NCI-H774 (cell line): ENCODE results near the gene ADGRB3.

Experiments used
- DNase-seq: peaks from one replicate; lab custom pipeline; 2025; lab: John Stamatoyannopoulos, UW

ADGRB3 gene

DNA sequence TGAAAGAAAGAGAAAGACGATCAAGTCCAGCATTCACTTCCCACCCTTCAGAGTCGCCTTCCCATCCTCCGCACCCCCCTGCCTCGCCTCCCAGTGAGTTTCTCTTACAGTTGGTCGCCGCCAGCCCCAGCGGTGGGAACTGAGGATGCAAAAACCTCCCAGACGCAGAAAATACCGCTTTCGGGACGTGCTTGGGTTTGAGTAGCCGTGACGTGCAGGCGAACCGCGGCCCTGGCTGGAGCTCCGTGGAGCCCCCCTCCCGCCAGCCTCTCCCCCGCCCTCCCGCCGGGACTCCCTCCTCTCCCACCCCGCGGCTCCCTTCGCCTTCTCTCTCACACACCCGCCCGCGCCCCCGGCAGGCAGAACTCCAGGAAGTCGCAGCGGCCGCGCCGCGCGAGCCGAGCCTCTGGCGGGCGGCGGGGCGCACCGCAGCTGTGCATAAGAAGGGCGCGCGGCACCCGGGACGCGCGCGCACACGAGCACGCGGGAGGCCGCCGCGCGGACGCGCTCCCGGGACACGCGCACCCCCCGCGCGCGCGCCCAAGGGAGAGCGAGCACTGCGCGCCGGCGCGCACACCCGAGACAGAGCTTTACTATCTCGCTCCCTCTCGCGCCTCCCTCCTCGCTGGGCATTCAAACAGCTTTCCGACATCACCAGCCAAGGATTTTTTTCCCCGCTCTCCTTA lies at the start of gene ADGRB3:
Gene ADGRB3 (plus strand): TSS at position 557 of the 686 bp plus-strand sequence. CDS start 3,394 bp downstream, outside the sequence.
- DNase-seq: peak; percentile 97

DNA sequence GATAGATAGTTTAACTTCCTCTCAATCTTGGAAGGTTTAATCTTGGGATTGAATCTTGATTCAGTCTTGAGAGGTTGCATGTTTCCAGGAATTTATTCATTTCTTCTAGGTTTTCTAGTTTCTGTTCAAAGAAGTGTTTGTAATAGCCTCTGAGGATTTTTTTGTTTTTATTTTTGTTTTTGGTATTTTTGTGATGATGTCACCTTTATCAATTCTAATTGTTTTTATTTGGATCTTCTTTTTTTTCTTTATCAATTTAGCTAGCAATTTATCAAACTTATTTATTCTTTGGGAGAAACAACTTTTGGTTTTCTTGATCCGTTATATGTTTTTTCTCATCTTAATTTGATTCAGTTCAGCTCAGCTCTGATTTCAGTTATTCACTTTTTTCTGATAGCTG lies 41.5 kb upstream of the ADGRB3 start:
- DNase-seq: no peak

DNA sequence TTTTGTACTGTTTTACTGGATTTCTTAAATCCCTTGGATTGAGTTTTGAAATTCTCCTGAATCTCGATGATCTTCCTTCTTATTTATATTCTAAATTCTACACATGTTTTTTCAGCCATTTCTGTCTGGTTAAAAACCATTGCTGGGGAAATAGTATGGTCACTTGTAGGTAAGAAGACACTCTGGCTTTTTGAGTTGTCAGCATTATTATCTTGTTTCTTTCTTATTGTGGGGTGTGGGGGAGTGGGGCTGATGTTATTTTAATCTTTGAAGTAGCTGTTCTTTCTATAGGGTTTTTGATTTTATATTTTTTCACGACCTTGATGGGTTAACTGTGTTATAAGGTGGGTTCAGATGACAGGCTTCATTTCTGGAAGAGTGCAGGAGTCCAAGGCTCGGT lies 37.4 kb upstream of the ADGRB3 start:
- DNase-seq: no peak

DNA sequence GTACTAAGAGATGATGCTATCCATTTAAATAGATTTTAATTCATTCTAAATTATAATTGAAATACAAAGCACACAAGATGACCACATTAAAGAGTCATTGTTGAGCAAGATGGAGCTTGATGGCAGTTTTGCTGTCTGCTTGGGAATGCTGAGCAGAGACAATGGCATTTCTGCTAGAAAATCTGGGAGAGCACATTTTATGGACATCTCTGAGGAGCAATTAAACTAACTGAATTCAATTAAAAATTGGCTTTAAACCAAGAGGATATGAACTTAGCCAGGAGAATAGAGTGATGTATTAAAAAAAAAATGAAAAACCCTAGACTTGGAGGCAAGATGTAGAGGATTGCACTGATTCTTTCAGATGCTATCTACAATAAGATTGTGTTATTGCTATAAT lies 19.1 kb upstream of the ADGRB3 start:
- no peak for DNase-seq

DNA sequence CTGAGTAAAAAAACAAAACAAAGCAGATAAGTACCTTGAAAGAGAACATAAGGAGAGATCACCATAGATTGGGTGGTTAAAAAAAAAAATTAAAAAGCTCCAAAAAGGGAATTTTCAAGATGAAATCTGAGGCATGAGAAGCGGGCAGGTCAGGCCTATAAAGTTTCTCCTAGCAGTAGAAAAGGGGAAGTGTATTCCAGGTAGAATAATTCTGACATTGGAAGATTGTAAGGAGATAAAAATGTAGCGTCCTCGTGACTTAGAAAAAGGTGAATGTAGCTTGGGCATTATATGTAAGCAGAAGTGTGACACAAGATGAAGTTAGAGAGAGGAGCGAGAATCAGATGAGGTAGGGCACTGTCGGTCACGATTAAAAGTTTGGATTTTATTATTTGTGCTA lies 9.1 kb upstream of the ADGRB3 start:
- no peak for DNase-seq

DNA sequence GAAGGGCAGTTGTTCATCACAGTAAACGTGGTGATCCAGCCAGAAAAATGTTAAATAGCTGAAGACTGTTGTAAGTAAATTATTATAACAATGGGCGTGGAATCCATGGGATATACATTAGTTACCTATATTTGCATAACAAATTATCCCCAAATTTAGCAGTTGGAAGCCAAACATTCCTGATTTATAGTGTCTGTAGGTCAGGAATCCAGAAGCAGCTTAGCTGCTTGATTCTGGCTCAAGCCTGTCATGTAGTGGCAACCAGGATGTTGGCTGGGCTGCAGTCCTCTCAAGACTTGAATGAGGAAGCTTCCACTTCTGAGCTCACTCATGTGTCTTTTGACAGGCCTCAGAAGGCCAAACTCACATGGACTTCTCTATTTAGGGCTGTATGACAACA lies 6.9 kb upstream of the ADGRB3 start:
- DNase-seq: no peak

DNA sequence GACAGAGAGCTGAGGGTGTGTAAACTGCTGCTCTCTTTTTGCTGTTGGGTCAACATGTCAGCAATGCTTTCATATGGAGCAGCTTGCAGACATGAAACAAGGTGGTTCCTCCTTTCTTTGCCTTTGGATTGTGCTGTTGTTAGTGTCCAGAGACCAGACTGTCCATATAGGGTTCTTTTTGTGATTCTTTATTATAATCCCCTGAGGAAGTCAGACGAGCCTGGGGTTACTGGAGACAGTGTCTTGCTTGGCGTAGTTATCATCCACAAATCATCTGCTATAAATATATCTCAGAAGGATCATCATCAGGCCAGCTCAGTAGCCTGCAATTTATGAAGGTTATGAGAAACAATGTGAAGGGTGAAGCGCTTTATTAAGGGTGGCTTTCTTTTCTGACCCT lies 2.3 kb upstream of the ADGRB3 start:
- DNase-seq: no peak

DNA sequence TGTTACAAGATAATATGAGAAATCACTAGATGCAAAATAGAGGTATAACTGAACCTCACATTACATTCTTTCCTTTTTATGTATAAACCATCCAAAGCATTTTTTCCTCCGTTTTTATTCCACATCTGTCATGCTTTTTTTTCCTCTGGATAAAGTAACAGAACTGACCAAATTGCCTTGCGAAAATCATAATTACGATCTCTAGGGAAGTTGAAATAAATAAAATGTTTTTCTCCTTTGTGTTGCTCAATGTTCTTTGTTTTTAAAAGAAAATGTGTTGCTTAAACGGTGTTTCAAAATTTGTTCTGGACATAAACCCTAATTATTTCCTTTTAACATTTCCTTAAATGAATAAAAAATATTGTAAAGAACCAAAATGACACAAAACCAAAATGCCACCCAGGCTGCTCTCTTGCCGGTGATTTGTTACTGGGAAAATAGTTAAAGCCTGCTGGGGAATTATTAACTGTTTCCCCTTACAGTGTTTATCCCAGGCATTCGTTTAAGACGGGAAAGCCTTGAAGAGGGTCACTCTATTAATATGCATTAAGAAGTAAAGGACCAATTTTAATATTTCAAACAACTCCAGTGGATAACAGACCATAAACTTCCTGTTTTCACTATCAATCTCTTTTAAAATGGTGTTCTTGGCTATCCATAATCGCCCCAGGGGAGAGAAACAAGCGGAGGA lies 1.7 kb upstream of the ADGRB3 start:
- no peak for DNase-seq

DNA sequence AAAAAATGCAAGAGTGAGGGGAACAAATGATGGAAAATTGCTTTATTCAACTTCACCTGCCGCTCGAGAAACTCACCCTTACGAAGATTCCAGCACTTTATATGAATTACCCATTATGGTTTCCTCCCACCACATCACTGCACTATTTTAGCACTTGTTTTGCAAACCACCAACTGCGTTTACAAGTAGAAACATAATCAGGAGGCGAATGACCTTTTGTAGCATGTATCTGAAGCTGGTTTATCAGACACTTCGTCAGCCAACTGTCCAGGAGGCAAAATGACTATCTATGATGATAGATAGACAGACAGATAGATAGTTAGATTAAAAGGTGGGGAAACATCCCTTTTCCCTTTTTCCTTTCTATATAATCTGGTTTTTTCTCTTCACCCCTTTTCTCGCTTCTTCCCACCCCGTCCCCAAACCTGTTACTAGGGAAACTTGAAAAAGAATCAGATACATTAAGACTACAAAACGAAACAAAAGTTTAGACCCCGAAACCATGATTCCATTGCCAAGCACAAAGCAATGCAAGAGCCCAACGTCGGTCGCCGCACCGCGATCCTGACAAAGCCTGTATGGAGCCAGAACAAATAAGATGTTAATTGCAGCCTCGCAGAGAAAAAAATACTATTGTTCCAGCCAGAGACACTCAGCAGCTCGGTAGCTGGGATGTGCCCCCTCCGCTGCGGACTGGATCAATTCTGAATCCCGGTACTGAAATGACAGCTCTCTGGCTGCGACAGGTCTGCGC lies 933 bp upstream of the ADGRB3 start:
- DNase-seq: no peak

DNA sequence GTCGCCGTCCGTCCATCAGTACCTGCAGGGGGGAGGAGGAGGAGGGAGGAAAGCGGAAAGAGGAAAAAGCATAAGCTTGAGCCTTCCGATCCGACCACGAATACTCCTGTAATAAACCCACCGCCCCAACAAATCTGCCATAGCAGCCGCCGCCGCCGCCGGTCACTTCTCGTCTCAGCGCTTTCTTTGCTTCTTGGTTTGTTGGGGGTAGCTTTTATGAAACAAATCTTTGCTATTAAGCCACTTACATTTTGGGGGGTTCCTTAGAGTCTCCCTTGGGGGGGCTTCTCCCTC lies 277 bp downstream of the ADGRB3 start:
- DNase-seq: no peak

DNA sequence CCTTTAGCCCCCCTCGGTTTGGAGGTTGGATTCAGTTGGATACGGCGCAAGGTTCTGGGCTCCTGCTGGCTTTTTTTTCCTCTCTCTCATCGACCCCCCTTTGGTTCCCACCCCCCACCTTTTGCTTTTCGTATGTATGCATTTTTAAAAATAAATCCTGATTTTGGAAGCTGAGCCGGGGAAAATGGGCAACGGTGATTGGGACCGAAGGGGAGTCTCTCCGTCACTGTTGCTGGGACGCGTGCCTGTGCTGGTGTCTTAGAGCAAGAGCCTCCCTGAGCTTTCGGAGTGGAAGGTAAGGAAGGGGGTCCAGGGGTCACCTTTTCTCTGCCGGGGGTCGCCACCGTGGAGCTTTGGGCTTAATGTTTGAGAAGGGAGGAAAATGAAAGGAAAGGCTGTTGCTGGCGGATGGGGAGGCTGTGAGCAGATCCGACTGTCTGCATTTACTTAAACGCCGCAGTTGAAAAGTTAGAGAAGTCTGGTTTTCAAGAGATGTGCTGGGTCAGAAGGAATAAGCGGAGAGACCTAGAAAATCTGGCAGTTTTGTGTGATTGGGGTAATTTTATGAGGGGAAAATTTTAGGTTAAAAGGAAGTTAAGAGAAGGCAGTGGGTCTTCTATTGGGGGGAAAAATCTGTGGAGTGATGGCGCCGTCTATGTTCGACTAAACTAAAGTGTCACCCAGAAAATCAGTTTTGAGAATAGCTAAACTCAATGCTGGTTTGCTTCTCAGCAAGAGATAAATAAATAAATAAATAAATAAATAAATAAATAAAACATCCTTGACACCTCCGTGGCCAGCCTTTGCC lies 828 bp downstream of the ADGRB3 start:
- peak; percentile 21 for DNase-seq

DNA sequence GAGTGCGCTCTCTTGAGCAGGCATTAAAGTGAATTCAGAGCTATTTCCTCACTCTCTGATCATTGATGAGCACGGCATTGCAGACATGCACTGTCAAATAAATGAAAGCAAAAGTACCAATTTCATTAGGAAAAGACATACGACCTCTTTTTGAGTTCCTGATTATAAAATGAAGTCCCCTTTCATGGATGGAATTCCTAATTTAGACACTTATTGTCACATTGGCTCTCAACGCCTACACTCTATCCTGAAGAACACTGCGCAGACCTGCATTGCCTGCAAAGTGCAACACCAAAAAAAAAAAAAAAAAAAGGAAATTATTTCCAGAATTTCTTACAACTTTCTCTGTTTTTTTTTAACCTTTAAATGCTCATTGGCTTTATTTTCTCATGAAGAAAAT lies 1.6 kb downstream of the ADGRB3 start:
- no peak for DNase-seq

DNA sequence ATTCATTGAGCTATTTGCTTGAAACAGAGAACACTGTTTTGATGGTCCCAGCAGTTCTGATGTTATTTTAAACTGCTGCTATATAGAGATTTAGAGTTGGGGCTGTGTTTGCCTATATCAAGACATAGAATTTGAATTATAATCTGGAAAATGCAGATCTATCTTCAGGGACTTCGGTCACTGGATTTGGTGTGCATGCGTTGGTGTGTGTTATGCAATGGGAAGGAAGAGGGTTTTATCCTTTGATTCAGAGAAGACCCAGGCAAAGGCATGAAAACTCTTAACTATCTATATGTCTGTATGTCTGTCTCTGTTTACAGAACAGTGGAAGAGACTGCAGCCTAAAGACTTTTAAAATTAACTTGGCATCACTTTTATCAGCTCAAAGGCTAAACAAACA lies 2.0 kb downstream of the ADGRB3 start:
- no peak for DNase-seq

DNA sequence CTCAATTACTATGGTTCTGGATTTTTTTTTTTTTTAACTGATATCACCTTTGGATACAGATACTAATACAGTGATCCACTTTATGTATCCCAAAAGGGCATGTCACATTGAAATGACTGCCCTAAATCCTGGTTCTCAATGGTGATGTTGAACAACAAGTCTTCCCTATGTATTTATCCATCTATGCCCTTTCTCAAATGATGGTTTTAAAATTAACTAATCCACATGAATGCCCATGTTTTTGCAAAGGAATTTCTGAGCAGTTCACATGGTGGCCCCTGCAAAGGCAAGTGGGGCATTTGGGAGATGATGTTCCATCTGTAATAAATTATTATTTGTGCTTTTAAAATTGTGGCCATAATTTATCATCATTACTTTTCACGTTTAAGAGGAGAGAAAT lies 2.7 kb downstream of the ADGRB3 start:
- DNase-seq: no peak

DNA sequence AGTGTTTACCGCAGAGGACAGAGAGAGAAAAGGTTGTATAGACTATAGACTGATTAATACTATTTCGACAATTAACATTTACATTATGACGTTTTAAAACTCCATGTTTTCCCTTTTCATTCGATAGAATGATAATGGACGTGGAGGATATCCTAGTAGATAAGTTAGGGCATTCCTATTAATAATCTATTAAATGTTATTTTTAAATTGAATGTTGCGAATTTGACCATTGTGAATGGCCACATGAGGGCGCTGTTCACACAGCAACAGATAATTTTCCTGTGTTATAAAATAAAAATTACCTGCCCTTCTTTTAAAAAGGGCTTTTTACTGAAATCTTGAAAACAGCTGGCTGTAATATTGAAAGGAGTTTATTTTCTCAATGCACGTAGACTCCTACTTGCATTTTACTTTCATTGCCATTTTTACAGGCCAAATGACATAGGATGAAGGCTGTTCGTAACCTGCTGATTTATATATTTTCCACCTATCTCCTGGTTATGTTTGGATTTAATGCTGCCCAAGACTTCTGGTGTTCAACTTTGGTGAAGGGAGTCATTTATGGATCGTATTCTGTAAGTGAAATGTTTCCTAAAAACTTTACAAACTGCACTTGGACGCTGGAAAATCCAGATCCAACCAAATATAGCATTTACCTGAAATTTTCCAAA lies 3.3 kb downstream of the ADGRB3 start:
- DNase-seq: peak; percentile 30

DNA sequence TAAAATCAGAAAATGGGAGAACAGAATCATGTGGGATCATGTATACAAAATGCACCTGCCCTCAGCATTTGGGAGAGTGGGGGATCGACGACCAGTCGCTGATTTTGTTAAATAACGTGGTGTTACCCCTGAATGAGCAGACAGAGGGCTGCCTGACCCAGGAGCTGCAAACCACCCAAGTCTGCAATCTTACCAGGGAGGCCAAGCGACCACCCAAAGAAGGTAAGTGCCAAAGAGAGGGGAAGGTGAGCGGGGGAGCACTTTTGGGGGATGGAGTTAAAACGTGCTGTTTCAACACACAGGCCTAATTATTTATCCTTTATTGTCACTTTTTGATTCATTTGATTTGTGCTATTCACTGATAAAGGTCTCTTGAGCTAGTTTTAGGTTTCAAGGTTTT lies 4.1 kb downstream of the ADGRB3 start:
- DNase-seq: no peak

DNA sequence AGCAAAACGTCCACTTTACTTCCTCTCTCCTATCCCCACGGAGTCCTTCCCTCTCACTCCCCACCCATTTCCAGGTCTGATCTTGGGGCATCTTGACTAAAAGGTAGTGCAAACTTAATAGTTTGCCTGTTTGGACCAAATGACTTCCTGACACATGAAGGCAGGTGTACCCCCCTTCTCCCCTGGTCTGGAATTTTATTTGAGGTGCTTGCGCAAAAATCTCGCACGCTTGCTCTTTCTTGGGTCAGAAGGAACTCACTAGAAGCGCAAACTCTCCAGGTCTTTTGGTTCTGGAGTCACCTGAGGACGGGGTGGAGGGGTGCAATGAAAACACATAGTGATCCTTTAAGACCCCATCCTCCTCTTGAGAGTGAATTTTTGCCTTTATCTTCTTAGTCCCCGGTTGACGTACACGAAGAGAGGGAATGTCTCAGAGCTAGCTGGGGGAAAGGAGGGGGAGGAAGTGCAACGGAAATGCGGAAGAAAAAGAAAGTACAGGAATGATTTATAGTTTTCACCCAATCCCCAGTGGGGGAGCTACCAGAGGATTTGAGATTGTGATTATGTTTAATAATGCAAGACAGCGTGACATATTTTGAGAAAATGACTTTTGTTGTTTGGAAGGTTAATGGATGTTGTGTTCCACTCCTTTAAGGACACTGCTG lies 4.9 kb downstream of the ADGRB3 start:
- no peak for DNase-seq

DNA sequence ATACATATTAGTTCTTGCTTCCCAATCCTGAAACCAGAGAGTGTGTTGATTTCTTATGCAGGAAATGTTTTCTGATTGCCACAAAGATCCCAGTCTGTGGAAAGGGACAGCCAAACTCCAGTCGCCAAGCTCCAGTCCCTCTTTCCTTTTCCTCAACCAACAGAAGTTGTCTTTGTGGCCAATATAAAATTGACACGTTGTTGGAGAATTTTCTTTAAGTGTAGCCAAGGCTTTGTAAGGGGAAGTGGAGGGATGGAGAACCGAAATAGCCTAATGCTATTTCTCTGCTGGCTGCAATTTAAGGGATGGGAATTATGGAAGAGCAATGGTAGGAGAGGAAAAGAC lies 5.4 kb downstream of the ADGRB3 start:
- DNase-seq: no peak

DNA sequence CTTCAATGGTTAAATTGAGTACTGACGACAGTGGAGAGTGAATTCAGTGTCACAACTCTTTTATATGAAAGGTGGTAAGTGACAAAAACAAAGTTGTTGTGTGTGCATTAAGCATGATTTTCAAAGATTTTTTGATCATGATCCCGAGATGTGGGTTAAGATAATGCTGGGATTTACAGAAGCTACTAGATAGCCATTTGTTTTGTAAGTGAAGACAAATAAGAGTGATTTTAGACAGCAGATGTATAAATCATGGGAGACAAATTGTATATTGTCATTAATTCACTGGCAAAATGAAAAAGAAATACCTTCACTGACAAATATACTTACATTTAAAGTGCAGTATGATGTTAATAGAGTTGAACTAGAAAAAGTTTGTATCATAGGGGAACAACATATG lies 6.1 kb downstream of the ADGRB3 start:
- no peak for DNase-seq

DNA sequence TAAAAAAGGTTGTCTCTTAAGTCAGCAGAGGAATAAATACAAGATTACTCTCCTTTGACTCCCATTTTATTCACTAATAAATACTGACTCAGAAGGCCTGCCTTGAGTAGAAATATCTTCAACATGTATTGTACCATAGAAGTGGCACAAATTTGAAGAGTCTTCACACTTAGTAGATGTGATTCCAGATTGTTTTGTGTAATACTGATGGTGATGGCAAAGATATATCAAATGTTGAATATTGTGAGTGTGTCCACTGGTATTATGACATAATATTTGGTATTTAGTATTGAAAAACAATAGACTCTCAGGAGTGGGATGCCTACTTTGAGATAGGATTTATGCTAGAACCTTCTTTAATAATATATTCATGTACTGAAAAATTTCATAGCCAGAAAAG lies 7.0 kb downstream of the ADGRB3 start:
- DNase-seq: no peak

DNA sequence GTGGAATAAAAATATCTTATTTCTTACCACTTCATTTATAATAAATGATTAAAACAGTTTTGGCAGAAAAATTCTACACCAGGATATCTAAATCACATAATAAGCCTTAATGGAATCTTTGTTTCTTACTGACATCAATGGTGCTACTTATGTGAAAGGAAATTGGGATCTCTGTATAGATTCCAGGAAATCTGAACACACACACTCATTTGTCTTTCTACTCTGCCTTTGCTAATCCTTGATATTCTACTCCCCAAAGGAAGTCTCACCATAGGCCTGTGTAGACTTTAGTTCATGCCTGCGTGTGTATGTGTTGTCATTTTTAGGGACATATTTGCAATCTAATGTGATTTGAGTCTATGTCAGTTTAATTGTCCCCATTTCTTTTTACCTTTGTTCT lies 7.9 kb downstream of the ADGRB3 start:
- no peak for DNase-seq

DNA sequence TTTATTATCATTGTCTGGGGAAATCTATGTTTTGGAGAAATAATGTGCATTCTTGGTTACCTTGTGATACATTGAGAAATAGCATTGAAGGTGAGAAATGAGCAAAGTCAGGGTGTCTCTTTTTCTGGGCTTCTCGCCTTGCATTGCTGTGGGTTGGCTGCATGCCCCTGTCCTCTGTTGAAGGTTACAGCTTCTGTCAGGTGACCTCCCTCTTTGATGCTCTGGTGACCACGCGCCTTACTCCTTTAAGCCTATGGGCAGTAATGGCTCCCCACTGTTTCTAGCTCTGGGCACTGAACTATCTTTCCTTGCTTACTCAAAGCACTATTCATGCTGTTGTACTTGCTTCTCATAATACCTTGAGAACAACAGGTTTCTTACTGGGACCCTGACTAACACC lies 14.6 kb downstream of the ADGRB3 start:
- DNase-seq: no peak
